Peyer's patch (tissue), 4 donors: ENCODE results near the gene SMARCC2. TPM values are rescaled to one million over a fixed set of nuclear protein-coding genes. Genes with fewer than 3 reads are reported as not detected.

Source experiments
- DNase-seq, 3 donors: peaks; one replicate each; pipeline ENCODE4 v3.0.0-alpha.2; 2017 to 2019
- H3K27ac ChIP-seq, 4 donors: fragments of 200-600 bp; sonication (generic); one replicate each; pipeline ENCODE4 v1.5.1; 2016 to 2019
- H3K27me3 ChIP-seq, 2 donors: fragments of 200-600 bp; sonication (generic); one replicate each; pipeline ENCODE4 v1.5.1; 2019
- H3K36me3 ChIP-seq, 3 donors: fragments of 200-600 bp; sonication (generic); one replicate each; pipeline ENCODE4 v1.5.1; 2016 to 2019
- H3K4me1 ChIP-seq, 4 donors: fragments of 200-600 bp; sonication (generic); one replicate each; pipeline ENCODE4 v1.5.1; 2016 to 2019
- H3K4me3 ChIP-seq, 4 donors: fragments of 200-600 bp; sonication (generic); 1 replicate in 3 of 4; 2 replicates in 1 of 4; pipeline ENCODE4 v1.5.1; 2016 to 2019; ENCODE audit warnings: mild to moderate bottlenecking in 1 of 4
- H3K9me3 ChIP-seq, 4 donors: fragments of 200-600 bp; sonication (generic); one replicate each; pipeline ENCODE4 v1.5.1; 2016 to 2019; ENCODE audit warnings: mild to moderate bottlenecking in 1 of 4
- POLR2A ChIP-seq, 2 donors: fragments of 450-650 bp; IDR thresholded peaks; one replicate each; pipeline ENCODE4 v1.5.1; 2017; ENCODE audit warnings: antibody characterized with exemption in 2 of 2, mild to moderate bottlenecking in 2 of 2, moderate library complexity in 2 of 2
- total RNA-seq, 4 donors: library from RNA; depleted of rRNA; stranded (reverse); fragments of >200 nt; gene quantifications; one replicate each; pipeline ENCODE4 v1.1.0, GENCODE V29; 2016
- TF ChIP-seq, protein P1 (sequence below), 6 experiments: fragments of 450-650 bp in 4 of 6; fragments of 200-600 bp in 2 of 6; sonication (generic) in 1 of 6; IDR thresholded peaks; one replicate each; pipeline ENCODE4 v1.5.1; 2017 to 2019; ENCODE audit warnings: antibody characterized with exemption in 6 of 6, mild to moderate bottlenecking in 3 of 6, moderate library complexity in 1 of 6

The SMARCC2 gene
- total RNA-seq, 4 donors from 2014 or later: 85.6 to 299 (median 139) TPM

DNA sequence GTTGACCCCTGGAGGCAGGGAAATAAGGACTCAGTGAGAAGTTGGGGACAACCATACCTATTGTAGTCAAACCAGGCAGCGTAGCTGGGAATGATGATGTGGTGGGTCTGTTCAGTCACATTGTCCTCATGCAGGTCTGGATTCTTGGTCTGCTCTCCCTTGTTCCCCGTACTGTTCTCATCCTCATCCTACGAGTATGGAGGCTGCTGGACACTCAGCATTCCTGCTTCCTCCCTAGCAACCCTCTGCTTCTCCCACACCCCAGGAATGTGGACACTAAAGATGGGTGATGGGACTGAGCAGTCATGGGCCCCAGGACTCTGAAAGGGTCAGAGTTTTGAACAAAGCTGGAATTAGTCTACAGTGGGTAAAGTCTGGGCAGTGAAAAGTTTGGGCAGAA is 10.9 kb downstream of the SMARCC2 start:
- H3K27ac ChIP-seq: no peak overlapping the region
- H3K36me3 ChIP-seq: peaks cover 0 to 98% (median 5%) of the 10 kb centered on the region in 3 donors

DNA sequence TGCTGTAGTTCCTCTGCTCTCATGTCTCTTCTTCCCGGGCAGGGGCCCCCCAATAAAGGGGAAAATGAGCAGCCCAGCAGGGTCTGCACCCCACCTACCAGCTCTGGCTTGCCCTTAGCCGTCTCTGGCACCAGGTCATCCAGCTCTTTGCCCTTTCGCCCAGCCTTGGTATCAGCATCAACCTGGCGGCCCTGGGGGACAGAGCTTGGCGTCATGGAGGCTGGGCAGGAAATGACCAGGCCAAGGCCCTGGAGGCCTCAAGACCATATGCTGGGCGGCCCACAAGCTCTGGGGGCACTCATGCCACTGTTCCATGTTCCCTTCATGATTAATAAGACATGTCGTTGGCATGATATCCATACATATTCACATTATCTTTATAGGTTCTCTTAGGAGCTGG is 16.4 kb downstream of the SMARCC2 start:
- no peaks in the 10 kb centered on the region for H3K9me3 ChIP-seq
- no peak overlapping the region for H3K4me3 ChIP-seq
- no peak for DNase-seq
- no peak for TF ChIP-seq POLR2A (IDR thresholded peaks at IDR 0.05)
- TF ChIP-seq, protein P1, sequence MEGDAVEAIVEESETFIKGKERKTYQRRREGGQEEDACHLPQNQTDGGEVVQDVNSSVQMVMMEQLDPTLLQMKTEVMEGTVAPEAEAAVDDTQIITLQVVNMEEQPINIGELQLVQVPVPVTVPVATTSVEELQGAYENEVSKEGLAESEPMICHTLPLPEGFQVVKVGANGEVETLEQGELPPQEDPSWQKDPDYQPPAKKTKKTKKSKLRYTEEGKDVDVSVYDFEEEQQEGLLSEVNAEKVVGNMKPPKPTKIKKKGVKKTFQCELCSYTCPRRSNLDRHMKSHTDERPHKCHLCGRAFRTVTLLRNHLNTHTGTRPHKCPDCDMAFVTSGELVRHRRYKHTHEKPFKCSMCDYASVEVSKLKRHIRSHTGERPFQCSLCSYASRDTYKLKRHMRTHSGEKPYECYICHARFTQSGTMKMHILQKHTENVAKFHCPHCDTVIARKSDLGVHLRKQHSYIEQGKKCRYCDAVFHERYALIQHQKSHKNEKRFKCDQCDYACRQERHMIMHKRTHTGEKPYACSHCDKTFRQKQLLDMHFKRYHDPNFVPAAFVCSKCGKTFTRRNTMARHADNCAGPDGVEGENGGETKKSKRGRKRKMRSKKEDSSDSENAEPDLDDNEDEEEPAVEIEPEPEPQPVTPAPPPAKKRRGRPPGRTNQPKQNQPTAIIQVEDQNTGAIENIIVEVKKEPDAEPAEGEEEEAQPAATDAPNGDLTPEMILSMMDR (IDR thresholded peaks at IDR 0.05): no peak
- no peaks in the 10 kb centered on the region for H3K4me1 ChIP-seq
- no peaks in the 10 kb centered on the region for H3K27me3 ChIP-seq
- no peak overlapping the region for H3K27ac ChIP-seq
- peaks cover 0 to 100% (median 2%) of the 10 kb centered on the region in 3 donors for H3K36me3 ChIP-seq

More for the DNA sequence above, 10.9 kb downstream of the SMARCC2 start:
- H3K9me3 ChIP-seq: no peaks in the 10 kb centered on the region
- no peak overlapping the region for H3K4me3 ChIP-seq
- no peaks in the 10 kb centered on the region for H3K27me3 ChIP-seq
- no peak for DNase-seq
- H3K4me1 ChIP-seq: no peaks in the 10 kb centered on the region
- TF ChIP-seq POLR2A (IDR thresholded peaks at IDR 0.05): no peak
- TF ChIP-seq, protein P1 (IDR thresholded peaks at IDR 0.05): no peak

DNA sequence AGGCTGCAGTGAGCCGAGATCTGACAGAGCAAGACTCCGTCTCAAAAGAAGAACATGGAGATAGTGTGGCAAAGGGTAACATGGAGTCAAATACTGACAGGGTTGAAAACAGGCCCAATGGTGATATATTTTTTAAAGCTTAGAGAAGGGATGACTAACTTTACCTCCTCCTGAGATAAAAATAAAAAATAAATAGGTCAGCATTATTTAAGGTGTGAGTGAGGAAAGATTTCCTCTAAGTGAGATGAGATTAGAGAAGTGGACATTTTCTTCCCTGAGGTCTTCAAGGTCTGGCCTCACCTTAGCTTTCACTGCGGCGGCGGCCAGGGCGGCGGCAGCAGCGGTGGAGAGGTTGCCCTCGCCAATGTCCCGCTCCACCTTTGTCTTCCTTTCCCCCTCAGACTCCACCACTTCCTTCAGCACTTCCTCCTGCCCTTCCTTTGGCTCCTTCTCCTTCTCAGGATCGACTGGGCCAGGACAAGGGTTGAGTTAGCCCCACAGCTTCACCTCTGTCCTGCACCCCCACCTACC is 20.0 kb downstream of the SMARCC2 start:
- H3K36me3 ChIP-seq: peaks cover 0 to 100% (median 0%) of the 10 kb centered on the region in 3 donors

DNA sequence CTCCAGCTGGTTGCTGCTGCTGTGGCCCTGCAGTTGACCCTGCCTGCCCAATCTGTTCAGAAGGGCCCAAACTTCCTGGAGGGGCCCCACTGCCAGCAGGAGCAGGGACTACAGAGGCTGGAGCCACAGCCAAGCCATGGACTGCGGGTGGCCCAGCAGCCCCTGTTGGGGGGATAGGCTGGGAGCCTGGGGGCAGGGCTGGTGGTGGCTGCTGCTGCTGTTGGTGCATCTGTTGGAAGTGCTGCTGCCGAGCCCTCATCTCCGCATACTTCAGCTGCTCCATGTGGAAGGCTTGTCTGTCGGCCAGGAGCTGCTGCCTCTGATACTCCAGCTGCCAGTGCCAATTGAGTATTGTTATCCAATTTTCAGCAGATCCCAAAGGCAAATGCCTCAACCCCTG is 23.9 kb downstream of the SMARCC2 start:
- TF ChIP-seq, protein P1 (IDR thresholded peaks at IDR 0.05): no peak
- TF ChIP-seq POLR2A (IDR thresholded peaks at IDR 0.05): no peak
- H3K27me3 ChIP-seq: no peaks in the 10 kb centered on the region
- peaks cover 0 to 100% (median 0%) of the 10 kb centered on the region in 3 donors for H3K36me3 ChIP-seq
- no peak for DNase-seq
- H3K9me3 ChIP-seq: no peaks in the 10 kb centered on the region
- H3K4me1 ChIP-seq: peaks cover 4 to 23% (median 6%) of the 10 kb centered on the region in 4 donors
- H3K4me3 ChIP-seq: no peak overlapping the region
- no peak overlapping the region for H3K27ac ChIP-seq

More for the DNA sequence above, 20.0 kb downstream of the SMARCC2 start:
- Histone ChIP-seq H3K27me3 (no peaks in the 10 kb centered on the region), H3K4me3 (no peak overlapping the region), H3K9me3 (no peaks in the 10 kb centered on the region), H3K27ac (no peak overlapping the region), H3K4me1 (no peaks in the 10 kb centered on the region)
- DNase-seq: no peak
- TF ChIP-seq, protein P1 (IDR thresholded peaks at IDR 0.05): no peak
- TF ChIP-seq POLR2A (IDR thresholded peaks at IDR 0.05): no peak

DNA sequence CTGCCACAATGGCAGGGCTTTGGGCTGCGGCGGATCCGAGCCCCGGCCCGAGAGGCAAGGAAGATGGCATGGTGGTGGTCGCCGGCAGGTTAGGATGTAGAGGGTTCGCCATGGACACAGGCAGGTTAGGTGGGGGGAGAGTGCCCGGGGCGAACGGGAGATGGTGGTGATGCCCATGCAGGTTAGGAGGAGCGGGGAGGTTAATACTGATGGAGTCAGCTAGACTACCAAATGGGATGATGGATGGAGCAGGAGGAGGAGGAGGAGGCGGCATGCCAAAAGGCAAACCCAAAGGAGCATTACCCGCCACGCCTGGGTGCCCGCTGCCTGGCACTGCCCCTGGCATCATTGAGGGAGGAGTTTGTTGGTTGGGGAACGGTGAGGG is 24.9 kb downstream of the SMARCC2 start:
- Histone ChIP-seq H3K27me3 (no peaks in the 10 kb centered on the region), H3K36me3 (peaks cover 0 to 99% (median 0%) of the 10 kb centered on the region in 3 donors), H3K27ac (no peak overlapping the region), H3K9me3 (no peaks in the 10 kb centered on the region), H3K4me3 (no peak overlapping the region), H3K4me1 (peaks cover 4 to 33% (median 17%) of the 10 kb centered on the region in 4 donors)
- no peak for DNase-seq
- TF ChIP-seq, protein P1 (IDR thresholded peaks at IDR 0.05): no peak
